HG03342 (cell line): ENCODE data around the gene USP47.

ENCODE experiments used
- ATAC-seq: cut with Tn5 transposase; IDR thresholded peaks from one replicate; pipeline ENCODE4 v1.9.1; 2021; ENCODE audit warnings: mild to moderate bottlenecking, moderate library complexity; ENCODE audit not compliant: unreplicated experiment

USP47 gene

GRCh38 chr11:11996321-11997048, 154.7 kb downstream of the USP47 start:
- no peak for ATAC-seq

GRCh38 chr11:11997049-11997322, 155.2 kb downstream of the USP47 start:
- ATAC-seq: no peak

GRCh38 chr11:11998091-11998781, 156.5 kb downstream of the USP47 start:
- ATAC-seq: no peak

GRCh38 chr11:12001186-12001585, 159.4 kb downstream of the USP47 start:
- ATAC-seq: no peak

- no peak for ATAC-seq
Measured at GRCh38 chr11:12003336-12003735, 161.6 kb downstream of the USP47 start.

- no peak for ATAC-seq
Measured at GRCh38 chr11:12003815-12004214, 162.0 kb downstream of the USP47 start.

- ATAC-seq: no peak
Measured at GRCh38 chr11:12005061-12005460, 163.3 kb downstream of the USP47 start.

- no peak for ATAC-seq
Measured at GRCh38 chr11:12005476-12005875, 163.7 kb downstream of the USP47 start.

GRCh38 chr11:12006552-12007229, 164.9 kb downstream of the USP47 start:
- ATAC-seq: no peak

- no peak for ATAC-seq
Measured at GRCh38 chr11:12007230-12007593, 165.4 kb downstream of the USP47 start.

GRCh38 chr11:12007769-12008737, 166.3 kb downstream of the USP47 start, which contains the start of gene DKK3:
TSS of gene DKK3 (minus strand) at chr11:12008626. CDS start at chr11:12008582, 44 bp downstream.
- no peak for ATAC-seq
